ENCODE results near the gene CIB4.

The CIB4 gene

GRCh38 chr2:26640781-26641564, at the start of gene CIB4:
Gene CIB4, minus strand, starts transcription at chr2:26641366. Its CDS starts 52 bp downstream, at chr2:26641314.
- no peak for DNase-seq (ENCODE audit: low spot score)

GRCh38 chr2:26687801-26688200, 46.6 kb upstream of the CIB4 start:
- DNase-seq (ENCODE audit: low spot score), result no peak

- no peak for DNase-seq (ENCODE audit: low spot score)
Measured at GRCh38 chr2:26687328-26687727, 46.2 kb upstream of the CIB4 start.

GRCh38 chr2:26685989-26686839, 45.0 kb upstream of the CIB4 start:
- DNase-seq (ENCODE audit: low spot score), result no peak

GRCh38 chr2:26685341-26685740, 44.2 kb upstream of the CIB4 start:
- DNase-seq (ENCODE audit: low spot score), result no peak

- DNase-seq (ENCODE audit: low spot score), result no peak
Measured at GRCh38 chr2:26683583-26683982, 42.4 kb upstream of the CIB4 start.

GRCh38 chr2:26682155-26682554, 41.0 kb upstream of the CIB4 start:
- DNase-seq (ENCODE audit: low spot score), result no peak

- DNase-seq (ENCODE audit: low spot score), result no peak
Measured at GRCh38 chr2:26681656-26682055, 40.5 kb upstream of the CIB4 start.

GRCh38 chr2:26679867-26680266, 38.7 kb upstream of the CIB4 start:
- DNase-seq (ENCODE audit: low spot score), result no peak

GRCh38 chr2:26678035-26678434, 36.9 kb upstream of the CIB4 start:
- no peak for DNase-seq (ENCODE audit: low spot score)

- no peak for DNase-seq (ENCODE audit: low spot score)
Measured at GRCh38 chr2:26675651-26676255, 34.6 kb upstream of the CIB4 start.

GRCh38 chr2:26674771-26675170, 33.6 kb upstream of the CIB4 start:
- no peak for DNase-seq (ENCODE audit: low spot score)

GRCh38 chr2:26674002-26674751, 33.0 kb upstream of the CIB4 start:
- no peak for DNase-seq (ENCODE audit: low spot score)

GRCh38 chr2:26672818-26673393, 31.7 kb upstream of the CIB4 start:
- no peak for DNase-seq (ENCODE audit: low spot score)

- no peak for DNase-seq (ENCODE audit: low spot score)
Measured at GRCh38 chr2:26672112-26672817, 31.1 kb upstream of the CIB4 start.

- no peak for DNase-seq (ENCODE audit: low spot score)
Measured at GRCh38 chr2:26671691-26672090, 30.5 kb upstream of the CIB4 start.

GRCh38 chr2:26670931-26671460, 29.8 kb upstream of the CIB4 start:
- no peak for DNase-seq (ENCODE audit: low spot score)

- no peak for DNase-seq (ENCODE audit: low spot score)
Measured at GRCh38 chr2:26670171-26670570, 29.0 kb upstream of the CIB4 start.

GRCh38 chr2:26668856-26669750, 27.9 kb upstream of the CIB4 start:
- no peak for DNase-seq (ENCODE audit: low spot score)

- DNase-seq (ENCODE audit: low spot score), result no peak
Measured at GRCh38 chr2:26668041-26668440, 26.9 kb upstream of the CIB4 start.
